Neural progenitor cell (in vitro differentiated cells): ENCODE measurements around the gene FBLN2. TPM values are rescaled to one million over a fixed set of nuclear protein-coding genes. Genes with fewer than 3 reads are reported as not detected.

Source experiments
- DNase-seq: peaks from one replicate; pipeline ENCODE4 v3.0.0-alpha.2; 2016; ENCODE audit warnings: low spot score
- H2AFZ ChIP-seq: fragments of 200-600 bp; sonication (generic); replicated peaks from 2 replicates; pipeline ENCODE4 v1.6.1; 2016; ENCODE audit warnings: antibody characterized with exemption
- H3F3A ChIP-seq: fragments of 200-600 bp; sonication (generic); 2 replicates; pipeline ENCODE4 v1.6.1; 2016; ENCODE audit warnings: antibody characterized with exemption, low read depth
- H3K27ac ChIP-seq: fragments of 200-600 bp; sonication (generic); 2 replicates; pipeline ENCODE4 v1.5.1; 2016; ENCODE audit warnings: mild to moderate bottlenecking
- H3K27me3 ChIP-seq: fragments of 200-600 bp; sonication (generic); 2 replicates; pipeline ENCODE4 v1.6.1; 2016; ENCODE audit warnings: mild to moderate bottlenecking, moderate library complexity
- H3K36me3 ChIP-seq: fragments of 200-600 bp; sonication (generic); 2 replicates; pipeline ENCODE4 v1.5.1; 2016
- H3K4me1 ChIP-seq: fragments of 200-600 bp; sonication (generic); 2 replicates; pipeline ENCODE4 v1.6.1; 2016; ENCODE audit warnings: mixed run types
- H3K4me2 ChIP-seq: fragments of 200-600 bp; sonication (generic); 2 replicates; pipeline ENCODE4 v1.6.1; 2016
- H3K4me3 ChIP-seq: fragments of 200-600 bp; sonication (generic); 2 replicates; pipeline ENCODE4 v1.5.1; 2016
- H3K79me2 ChIP-seq: fragments of 200-600 bp; sonication (generic); 2 replicates; pipeline ENCODE4 v1.6.1; 2016; ENCODE audit warnings: low read depth
- H3K9ac ChIP-seq: fragments of 200-600 bp; sonication (generic); 2 replicates; pipeline ENCODE4 v1.6.1; 2016
- H3K9me3 ChIP-seq: fragments of 200-600 bp; sonication (generic); 2 replicates; pipeline ENCODE4 v1.5.1; 2016; ENCODE audit warnings: low read depth
- H4K20me1 ChIP-seq: fragments of 200-600 bp; sonication (generic); 2 replicates; pipeline ENCODE4 v1.6.1; 2016; ENCODE audit warnings: low read depth
- H3K27ac Mint-ChIP-seq: 3 replicates; pipeline ENCODE4 v1.8.0; 2021; ENCODE audit warnings: mixed read lengths
- H3K27me3 Mint-ChIP-seq: 2 replicates; pipeline ENCODE4 v1.8.0; 2022; ENCODE audit warnings: low read depth, mild to moderate bottlenecking, inconsistent platforms, moderate library complexity, mixed read lengths; ENCODE audit not compliant: insufficient read depth
- H3K36me3 Mint-ChIP-seq: 3 replicates; pipeline ENCODE4 v1.8.0; 2021; ENCODE audit warnings: mixed read lengths
- H3K4me1 Mint-ChIP-seq: 3 replicates; pipeline ENCODE4 v1.8.0; 2021; ENCODE audit warnings: mixed read lengths
- H3K4me3 Mint-ChIP-seq: 3 replicates; pipeline ENCODE4 v1.8.0; 2021; ENCODE audit warnings: mild to moderate bottlenecking, moderate library complexity, mixed read lengths
- H3K9me3 Mint-ChIP-seq: 3 replicates; pipeline ENCODE4 v1.8.0; 2020; ENCODE audit warnings: mixed read lengths
- EZH2 ChIP-seq: fragments of 200-600 bp; sonication (generic); IDR thresholded peaks from 2 replicates; pipeline ENCODE4 v1.6.1; 2017; ENCODE audit warnings: antibody characterized with exemption, mild to moderate bottlenecking, moderate library complexity
- EZH2phosphoT487 ChIP-seq: fragments of 200-600 bp; sonication (generic); IDR thresholded peaks from 2 replicates; pipeline ENCODE4 v1.6.1; 2017; ENCODE audit warnings: antibody characterized with exemption
- total RNA-seq: library from RNA; depleted of rRNA; stranded (reverse); fragments of >200 nt; gene quantifications from 2 replicates; pipeline ENCODE4 v1.2.3, GENCODE V29; 2015; ENCODE audit warnings: low replicate concordance
- TF ChIP-seq, protein P1 (sequence below): fragments of 200-600 bp; sonication (generic); IDR thresholded peaks from 2 replicates; pipeline ENCODE4 v1.5.1; 2017; ENCODE audit warnings: antibody characterized with exemption, mild to moderate bottlenecking

The FBLN2 gene
- total RNA-seq, 1 donor from 2014 or later: 15.9 TPM

DNA sequence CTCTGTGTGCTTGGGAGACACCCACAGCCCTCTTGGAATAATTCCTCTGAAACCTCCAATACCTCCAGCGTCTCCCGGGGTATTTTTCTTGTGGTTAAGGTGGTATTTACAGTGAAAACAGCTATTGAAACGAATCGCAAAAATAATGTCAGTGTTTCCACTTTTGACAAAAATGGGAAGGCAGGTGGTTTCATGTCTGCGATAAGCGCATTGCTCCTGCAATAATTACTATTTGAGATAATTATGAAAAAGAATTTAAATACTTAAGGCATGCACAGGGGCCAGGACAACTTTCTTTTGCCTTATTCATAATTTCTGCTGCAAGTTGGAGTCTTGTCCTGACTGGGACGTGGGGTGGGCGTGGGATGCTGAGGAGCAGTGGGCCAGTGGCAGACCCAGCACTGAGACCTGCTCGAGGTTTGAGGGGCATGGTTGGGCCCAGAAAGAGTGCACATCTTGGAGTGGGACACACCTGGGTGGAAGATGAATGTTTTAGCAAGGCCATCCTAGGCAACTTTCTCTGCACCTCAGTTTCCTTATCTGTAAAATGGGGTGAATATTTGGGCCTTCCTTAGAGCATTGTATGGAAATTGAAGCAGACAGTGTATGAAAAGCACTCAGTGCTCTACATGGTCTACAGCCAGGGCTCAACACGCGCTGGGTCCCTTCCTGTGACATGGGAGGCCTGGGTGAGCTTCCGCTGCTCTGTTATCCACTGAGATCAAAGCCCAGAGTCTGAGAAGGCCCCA lies 110.5 kb downstream of the FBLN2 start:
- Histone ChIP-seq H2AFZ (no peak overlapping the region), H3K9ac (no peak overlapping the region), H3F3A (peaks cover 4% of the 10 kb centered on the region), H3K36me3 (no peaks in the 10 kb centered on the region), H4K20me1 (peaks cover 3% of the 10 kb centered on the region), H3K4me3 (no peak overlapping the region), H3K4me2 (no peak overlapping the region), H3K79me2 (no peaks in the 10 kb centered on the region), H3K27me3 (peaks cover 50% of the 10 kb centered on the region), H3K9me3 (no peaks in the 10 kb centered on the region), H3K27ac (no peak overlapping the region), H3K4me1 (peaks cover 7% of the 10 kb centered on the region)
- no peak for DNase-seq
- H3K27me3 Mint-ChIP-seq: peaks cover 25% of the 10 kb centered on the region
- H3K4me3 Mint-ChIP-seq: no peak overlapping the region
- no peaks in the 10 kb centered on the region for H3K36me3 Mint-ChIP-seq
- H3K4me1 Mint-ChIP-seq: peaks cover 22% of the 10 kb centered on the region
- no peak overlapping the region for H3K27ac Mint-ChIP-seq
- H3K9me3 Mint-ChIP-seq: no peaks in the 10 kb centered on the region
- TF ChIP-seq, protein P1, sequence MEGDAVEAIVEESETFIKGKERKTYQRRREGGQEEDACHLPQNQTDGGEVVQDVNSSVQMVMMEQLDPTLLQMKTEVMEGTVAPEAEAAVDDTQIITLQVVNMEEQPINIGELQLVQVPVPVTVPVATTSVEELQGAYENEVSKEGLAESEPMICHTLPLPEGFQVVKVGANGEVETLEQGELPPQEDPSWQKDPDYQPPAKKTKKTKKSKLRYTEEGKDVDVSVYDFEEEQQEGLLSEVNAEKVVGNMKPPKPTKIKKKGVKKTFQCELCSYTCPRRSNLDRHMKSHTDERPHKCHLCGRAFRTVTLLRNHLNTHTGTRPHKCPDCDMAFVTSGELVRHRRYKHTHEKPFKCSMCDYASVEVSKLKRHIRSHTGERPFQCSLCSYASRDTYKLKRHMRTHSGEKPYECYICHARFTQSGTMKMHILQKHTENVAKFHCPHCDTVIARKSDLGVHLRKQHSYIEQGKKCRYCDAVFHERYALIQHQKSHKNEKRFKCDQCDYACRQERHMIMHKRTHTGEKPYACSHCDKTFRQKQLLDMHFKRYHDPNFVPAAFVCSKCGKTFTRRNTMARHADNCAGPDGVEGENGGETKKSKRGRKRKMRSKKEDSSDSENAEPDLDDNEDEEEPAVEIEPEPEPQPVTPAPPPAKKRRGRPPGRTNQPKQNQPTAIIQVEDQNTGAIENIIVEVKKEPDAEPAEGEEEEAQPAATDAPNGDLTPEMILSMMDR: no peak
- TF ChIP-seq EZH2: no peak
- no peak for TF ChIP-seq EZH2phosphoT487

DNA sequence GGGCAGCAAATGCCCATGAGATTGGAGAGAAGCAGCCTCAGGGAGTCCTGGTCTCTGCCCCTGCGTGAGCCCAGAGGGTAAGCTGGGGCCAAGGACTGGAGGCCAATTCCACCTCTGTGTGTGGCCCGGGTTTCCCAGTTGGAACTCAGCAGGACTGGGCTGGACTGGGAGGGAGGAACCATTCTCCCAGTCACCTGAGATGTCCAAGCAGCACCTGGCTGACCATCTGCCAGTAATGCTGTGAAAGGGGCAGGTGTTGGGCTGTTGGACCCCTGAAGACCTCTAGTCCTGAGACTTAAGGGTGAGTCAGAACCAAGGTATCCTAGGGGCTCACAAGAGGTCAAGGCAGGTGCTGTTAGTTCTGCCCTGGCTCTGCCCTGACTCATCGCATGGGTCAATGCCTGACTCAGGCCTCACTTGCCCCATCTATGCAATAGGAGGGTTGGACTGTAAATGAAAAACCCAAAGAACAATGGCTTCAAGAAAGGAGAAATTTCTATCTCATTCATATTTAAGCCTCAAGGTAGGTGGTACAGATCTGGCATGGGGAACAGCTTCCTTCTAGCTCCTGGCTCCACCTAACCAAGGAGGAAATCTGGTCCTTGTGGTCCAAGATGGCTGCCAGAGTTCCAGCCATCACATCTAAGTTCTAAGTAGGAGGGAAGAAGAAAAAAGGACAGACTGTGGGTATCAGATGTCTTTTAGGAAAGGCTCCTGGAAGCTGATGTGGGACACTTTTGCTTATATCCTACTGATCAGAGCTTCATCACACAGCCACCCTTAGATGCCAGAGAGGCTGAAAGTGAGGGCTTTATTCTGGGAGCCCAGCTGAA lies 111.3 kb downstream of the FBLN2 start:
- peaks cover 42% of the 10 kb centered on the region for H3K27me3 ChIP-seq
- no peak overlapping the region for H3K4me3 ChIP-seq
- H3F3A ChIP-seq: no peaks in the 10 kb centered on the region
- H3K36me3 Mint-ChIP-seq: no peaks in the 10 kb centered on the region
- H4K20me1 ChIP-seq: no peaks in the 10 kb centered on the region
- no peaks in the 10 kb centered on the region for H3K36me3 ChIP-seq
- peaks cover 24% of the 10 kb centered on the region for H3K27me3 Mint-ChIP-seq
- peaks cover 17% of the 10 kb centered on the region for H3K4me1 Mint-ChIP-seq
- no peak overlapping the region for H3K27ac ChIP-seq
- no peaks in the 10 kb centered on the region for H3K4me1 ChIP-seq
- no peak for DNase-seq
- TF ChIP-seq, protein P1: no peak
- TF ChIP-seq EZH2: no peak
- TF ChIP-seq EZH2phosphoT487: no peak
- no peak overlapping the region for H3K4me3 Mint-ChIP-seq
- H2AFZ ChIP-seq: no peak overlapping the region
- H3K27ac Mint-ChIP-seq: no peak overlapping the region
- no peak overlapping the region for H3K4me2 ChIP-seq
- no peaks in the 10 kb centered on the region for H3K79me2 ChIP-seq
- H3K9ac ChIP-seq: no peak overlapping the region
- no peaks in the 10 kb centered on the region for H3K9me3 ChIP-seq
- no peaks in the 10 kb centered on the region for H3K9me3 Mint-ChIP-seq

DNA sequence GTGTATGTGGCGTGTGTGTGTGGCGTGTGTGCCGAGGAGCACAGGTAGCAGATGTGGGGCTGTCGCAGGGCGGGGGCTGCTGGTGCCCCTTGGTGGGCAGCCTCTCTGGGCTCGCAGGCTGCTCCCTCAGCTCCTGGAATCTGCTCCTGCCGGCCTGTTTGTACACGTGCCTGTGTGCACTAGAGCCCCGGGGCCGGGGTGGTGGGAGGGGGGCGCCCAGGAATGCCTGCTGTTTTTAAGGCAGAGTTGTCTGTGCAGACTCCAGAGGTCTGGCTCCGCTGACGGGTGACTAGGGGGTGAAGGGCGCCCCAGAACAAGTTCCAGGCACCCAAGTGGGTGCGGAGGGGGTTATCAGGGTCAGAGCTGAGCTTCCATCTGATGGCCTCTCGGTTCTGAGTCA lies 112.2 kb downstream of the FBLN2 start:
- H3K36me3 ChIP-seq: no peaks in the 10 kb centered on the region
- H3K27ac ChIP-seq: no peak overlapping the region
- Mint-ChIP-seq H3K9me3 (no peaks in the 10 kb centered on the region), H3K4me1 (peaks cover 15% of the 10 kb centered on the region), H3K36me3 (no peaks in the 10 kb centered on the region), H3K4me3 (no peak overlapping the region), H3K27me3 (peaks cover 22% of the 10 kb centered on the region), H3K27ac (peak overlapping the region; percentile 69)
- H3K4me3 ChIP-seq: no peak overlapping the region
- H3K4me2 ChIP-seq: no peak overlapping the region
- no peaks in the 10 kb centered on the region for H3K4me1 ChIP-seq
- DNase-seq: no peak
- H3K9ac ChIP-seq: no peak overlapping the region
- no peak overlapping the region for H2AFZ ChIP-seq
- H3K27me3 ChIP-seq: peaks cover 33% of the 10 kb centered on the region
- no peaks in the 10 kb centered on the region for H3K79me2 ChIP-seq
- TF ChIP-seq EZH2 (no peak), EZH2phosphoT487 (no peak)
- TF ChIP-seq, protein P1: no peak
- no peaks in the 10 kb centered on the region for H3F3A ChIP-seq
- H3K9me3 ChIP-seq: no peaks in the 10 kb centered on the region
- no peaks in the 10 kb centered on the region for H4K20me1 ChIP-seq
